OCI-LY3 (cell line): ENCODE measurements around the gene ZSCAN2.

Source experiments
- H2AFZ ChIP-seq: fragments of 200-600, 300-600 bp; shearing (Covaris generic); 2 replicates; pipeline ENCODE4 v1.6.0; 2014; ENCODE audit warnings: antibody characterized with exemption, low read depth, low read length
- H3K27ac ChIP-seq: fragments of 200-600, 300-600 bp; sonication (generic); 2 replicates; pipeline ENCODE4 v1.5.1; 2014; ENCODE audit warnings: mild to moderate bottlenecking, low read length, moderate library complexity, mixed read lengths
- H3K27me3 ChIP-seq: fragments of 200-600, 300-600 bp; sonication (generic); 2 replicates; pipeline ENCODE4 v1.6.1; 2014; ENCODE audit warnings: low read depth, low read length, mixed read lengths
- H3K36me3 ChIP-seq: fragments of 200-600, 300-600 bp; sonication (generic); replicated peaks from 2 replicates; pipeline ENCODE3; 2014; ENCODE audit warnings: low read depth, low read length, mixed read lengths
- H3K4me1 ChIP-seq: fragments of 300-600, 200-600 bp; sonication (generic); 2 replicates; pipeline ENCODE4 v1.6.1; 2014; ENCODE audit warnings: low read length, mixed read lengths
- H3K4me2 ChIP-seq: fragments of 200-600, 300-600 bp; sonication (generic); 2 replicates; pipeline ENCODE4 v1.6.1; 2014; ENCODE audit warnings: low read length, mixed read lengths
- H3K4me3 ChIP-seq: fragments of 300-600, 200-600 bp; sonication (generic); 2 replicates; pipeline ENCODE4 v1.5.1; 2014; ENCODE audit warnings: antibody characterized with exemption, mild to moderate bottlenecking, low read length, moderate library complexity
- H3K79me2 ChIP-seq: fragments of 300-600, 200-600 bp; shearing (Covaris generic); 2 replicates; pipeline ENCODE4 v1.6.1; 2014; ENCODE audit warnings: mild to moderate bottlenecking, low read length, mixed read lengths
- H3K9ac ChIP-seq: fragments of 300-600, 200-600 bp; shearing (Covaris generic); 2 replicates; pipeline ENCODE4 v1.6.0; 2014; ENCODE audit warnings: mild to moderate bottlenecking, low read length, moderate library complexity
- H3K9me3 ChIP-seq: fragments of 200-600, 300-600 bp; shearing (Covaris generic); 2 replicates; pipeline ENCODE4 v1.6.1; 2014; ENCODE audit warnings: low read length, mixed read lengths; ENCODE audit not compliant: insufficient read depth
- H4K20me1 ChIP-seq: fragments of 200-600, 300-600 bp; sonication (generic); 2 replicates; pipeline ENCODE4 v1.6.1; 2016; ENCODE audit warnings: low read length, mixed read lengths; ENCODE audit not compliant: insufficient read depth
- EZH2phosphoT487 ChIP-seq: fragments of 200-600 bp; shearing (Covaris generic); IDR thresholded peaks from 2 replicates; pipeline ENCODE4 v1.6.1; 2018; ENCODE audit warnings: antibody characterized with exemption, mixed run types, low read depth
- TF ChIP-seq, protein P1 (sequence below): fragments of 200-600, 300-600 bp; sonication (generic); IDR thresholded peaks from 2 replicates; pipeline ENCODE4 v1.5.1; 2014; ENCODE audit warnings: antibody characterized with exemption, low read length, low read depth

ZSCAN2 gene

GRCh38 chr15:84611631-84612030, 10.8 kb downstream of the ZSCAN2 start:
- Histone ChIP-seq H2AFZ (no peak overlapping the region), H3K27me3 (no peaks in the 10 kb centered on the region), H3K27ac (no peak overlapping the region), H3K9ac (no peak overlapping the region), H3K4me1 (no peaks in the 10 kb centered on the region), H3K4me3 (no peak overlapping the region), H3K79me2 (peaks cover 97% of the 10 kb centered on the region), H3K9me3 (no peaks in the 10 kb centered on the region), H3K36me3 (peaks cover 58% of the 10 kb centered on the region), H4K20me1 (peaks cover 29% of the 10 kb centered on the region), H3K4me2 (no peak overlapping the region)
- TF ChIP-seq EZH2phosphoT487, result no peak
- TF ChIP-seq, protein P1, sequence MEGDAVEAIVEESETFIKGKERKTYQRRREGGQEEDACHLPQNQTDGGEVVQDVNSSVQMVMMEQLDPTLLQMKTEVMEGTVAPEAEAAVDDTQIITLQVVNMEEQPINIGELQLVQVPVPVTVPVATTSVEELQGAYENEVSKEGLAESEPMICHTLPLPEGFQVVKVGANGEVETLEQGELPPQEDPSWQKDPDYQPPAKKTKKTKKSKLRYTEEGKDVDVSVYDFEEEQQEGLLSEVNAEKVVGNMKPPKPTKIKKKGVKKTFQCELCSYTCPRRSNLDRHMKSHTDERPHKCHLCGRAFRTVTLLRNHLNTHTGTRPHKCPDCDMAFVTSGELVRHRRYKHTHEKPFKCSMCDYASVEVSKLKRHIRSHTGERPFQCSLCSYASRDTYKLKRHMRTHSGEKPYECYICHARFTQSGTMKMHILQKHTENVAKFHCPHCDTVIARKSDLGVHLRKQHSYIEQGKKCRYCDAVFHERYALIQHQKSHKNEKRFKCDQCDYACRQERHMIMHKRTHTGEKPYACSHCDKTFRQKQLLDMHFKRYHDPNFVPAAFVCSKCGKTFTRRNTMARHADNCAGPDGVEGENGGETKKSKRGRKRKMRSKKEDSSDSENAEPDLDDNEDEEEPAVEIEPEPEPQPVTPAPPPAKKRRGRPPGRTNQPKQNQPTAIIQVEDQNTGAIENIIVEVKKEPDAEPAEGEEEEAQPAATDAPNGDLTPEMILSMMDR, result no peak

GRCh38 chr15:84616235-84616634, 15.4 kb downstream of the ZSCAN2 start:
- Histone ChIP-seq H3K27me3 (no peaks in the 10 kb centered on the region), H3K9me3 (peaks cover 10% of the 10 kb centered on the region), H3K4me2 (no peak overlapping the region), H3K36me3 (peaks cover 61% of the 10 kb centered on the region), H4K20me1 (peaks cover 19% of the 10 kb centered on the region), H3K79me2 (peaks cover 88% of the 10 kb centered on the region), H3K27ac (no peak overlapping the region), H3K4me3 (no peak overlapping the region), H2AFZ (no peak overlapping the region), H3K4me1 (no peaks in the 10 kb centered on the region), H3K9ac (no peak overlapping the region)
- no peak for TF ChIP-seq EZH2phosphoT487
- TF ChIP-seq, protein P1, result no peak

DNA sequence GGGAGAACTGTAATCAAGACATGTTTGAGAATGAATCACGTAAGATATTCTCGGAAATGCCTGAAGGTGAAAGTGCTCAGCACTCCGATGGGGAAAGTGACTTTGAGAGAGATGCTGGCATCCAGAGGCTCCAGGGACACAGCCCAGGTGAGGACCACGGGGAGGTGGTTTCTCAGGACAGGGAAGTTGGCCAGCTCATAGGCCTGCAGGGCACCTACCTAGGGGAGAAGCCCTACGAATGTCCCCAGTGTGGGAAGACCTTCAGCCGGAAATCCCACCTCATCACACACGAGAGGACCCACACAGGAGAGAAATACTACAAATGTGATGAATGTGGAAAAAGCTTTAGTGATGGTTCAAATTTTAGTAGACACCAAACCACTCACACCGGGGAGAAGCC, 19.8 kb downstream of the ZSCAN2 start:
- Histone ChIP-seq H3K4me3 (no peak overlapping the region), H3K27me3 (no peaks in the 10 kb centered on the region), H3K27ac (no peak overlapping the region), H3K4me1 (no peaks in the 10 kb centered on the region), H4K20me1 (peaks cover under 1% of the 10 kb centered on the region), H3K36me3 (peaks cover 69% of the 10 kb centered on the region), H3K9ac (no peak overlapping the region), H2AFZ (no peak overlapping the region), H3K4me2 (no peak overlapping the region), H3K9me3 (peaks cover 25% of the 10 kb centered on the region), H3K79me2 (peaks cover 59% of the 10 kb centered on the region)
- TF ChIP-seq, protein P1, result no peak
- no peak for TF ChIP-seq EZH2phosphoT487

DNA sequence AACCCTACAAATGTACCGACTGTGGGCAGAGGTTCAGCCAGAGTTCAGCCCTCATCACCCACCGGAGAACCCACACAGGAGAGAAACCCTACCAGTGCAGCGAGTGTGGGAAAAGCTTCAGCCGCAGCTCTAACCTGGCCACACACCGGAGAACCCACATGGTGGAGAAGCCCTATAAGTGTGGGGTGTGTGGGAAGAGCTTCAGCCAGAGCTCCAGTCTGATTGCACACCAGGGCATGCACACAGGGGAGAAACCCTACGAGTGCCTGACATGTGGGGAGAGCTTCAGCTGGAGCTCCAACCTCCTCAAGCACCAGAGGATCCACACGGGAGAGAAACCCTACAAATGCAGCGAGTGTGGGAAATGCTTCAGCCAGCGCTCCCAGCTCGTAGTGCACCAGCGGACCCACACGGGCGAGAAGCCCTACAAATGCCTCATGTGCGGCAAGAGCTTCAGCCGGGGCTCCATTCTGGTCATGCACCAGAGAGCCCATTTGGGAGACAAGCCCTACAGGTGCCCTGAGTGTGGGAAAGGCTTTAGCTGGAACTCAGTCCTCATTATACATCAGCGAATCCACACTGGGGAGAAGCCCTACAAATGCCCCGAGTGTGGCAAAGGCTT, 20.7 kb downstream of the ZSCAN2 start:
- Histone ChIP-seq H3K9me3 (peaks cover 25% of the 10 kb centered on the region), H3K4me1 (no peaks in the 10 kb centered on the region), H3K36me3 (peaks cover 67% of the 10 kb centered on the region), H3K27ac (no peak overlapping the region), H3K4me3 (no peak overlapping the region), H3K27me3 (no peaks in the 10 kb centered on the region), H4K20me1 (no peaks in the 10 kb centered on the region; the same call in 1 of the 2 replicates), H3K79me2 (peaks cover 51% of the 10 kb centered on the region), H2AFZ (no peak overlapping the region), H3K9ac (no peak overlapping the region), H3K4me2 (no peak overlapping the region)
- TF ChIP-seq EZH2phosphoT487, result no peak
- TF ChIP-seq, protein P1, result no peak
